Hepatocyte (in vitro differentiated cells): ENCODE results near the gene CALCOCO2.

Experiments
- EZH2phosphoT487 ChIP-seq: fragments of 200-600 bp; sonication (generic); IDR thresholded peaks from one replicate; pipeline ENCODE4 v1.6.1; 2018; ENCODE audit warnings: antibody characterized with exemption, mild to moderate bottlenecking, low read depth, moderate library complexity; ENCODE audit not compliant: unreplicated experiment, severe bottlenecking
- TF ChIP-seq, protein P1 (sequence below): fragments of 200-600 bp; sonication (generic); IDR thresholded peaks from 2 replicates; pipeline ENCODE4 v1.5.1; 2016; ENCODE audit warnings: antibody characterized with exemption, mild to moderate bottlenecking; ENCODE audit not compliant: poor library complexity

GRCh38 chr17:48873209-48873608, 42.4 kb downstream of the CALCOCO2 start:
- no peak for TF ChIP-seq EZH2phosphoT487
- TF ChIP-seq, protein P1, sequence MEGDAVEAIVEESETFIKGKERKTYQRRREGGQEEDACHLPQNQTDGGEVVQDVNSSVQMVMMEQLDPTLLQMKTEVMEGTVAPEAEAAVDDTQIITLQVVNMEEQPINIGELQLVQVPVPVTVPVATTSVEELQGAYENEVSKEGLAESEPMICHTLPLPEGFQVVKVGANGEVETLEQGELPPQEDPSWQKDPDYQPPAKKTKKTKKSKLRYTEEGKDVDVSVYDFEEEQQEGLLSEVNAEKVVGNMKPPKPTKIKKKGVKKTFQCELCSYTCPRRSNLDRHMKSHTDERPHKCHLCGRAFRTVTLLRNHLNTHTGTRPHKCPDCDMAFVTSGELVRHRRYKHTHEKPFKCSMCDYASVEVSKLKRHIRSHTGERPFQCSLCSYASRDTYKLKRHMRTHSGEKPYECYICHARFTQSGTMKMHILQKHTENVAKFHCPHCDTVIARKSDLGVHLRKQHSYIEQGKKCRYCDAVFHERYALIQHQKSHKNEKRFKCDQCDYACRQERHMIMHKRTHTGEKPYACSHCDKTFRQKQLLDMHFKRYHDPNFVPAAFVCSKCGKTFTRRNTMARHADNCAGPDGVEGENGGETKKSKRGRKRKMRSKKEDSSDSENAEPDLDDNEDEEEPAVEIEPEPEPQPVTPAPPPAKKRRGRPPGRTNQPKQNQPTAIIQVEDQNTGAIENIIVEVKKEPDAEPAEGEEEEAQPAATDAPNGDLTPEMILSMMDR: no peak
